ENCODE data around the gene CLCN5.

DNA sequence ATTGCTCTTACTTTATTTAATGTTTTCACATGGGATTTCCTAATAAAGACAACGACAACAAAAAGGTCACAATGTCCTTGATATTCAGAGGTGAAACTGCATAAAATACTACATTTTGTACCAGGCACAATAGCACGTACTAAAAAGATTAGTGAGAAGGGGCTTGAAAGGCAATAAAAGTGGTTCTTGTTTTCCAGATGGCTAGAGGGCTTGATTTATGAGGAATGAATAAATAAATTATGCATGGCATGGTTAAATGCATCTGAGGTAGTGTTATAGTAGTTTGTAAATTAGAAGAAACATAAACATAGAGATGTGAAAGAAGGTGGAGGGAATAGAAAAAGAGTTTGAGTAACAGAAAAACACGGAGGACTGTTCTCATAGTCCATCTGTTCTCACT is 123.4 kb downstream of the CLCN5 start:
- no peak for TF ChIP-seq TAF1 (IDR thresholded peaks at IDR 0.05; ENCODE audit: borderline replicate concordance, insufficient read depth, low read length)
- no peak for TF ChIP-seq POLR2AphosphoS5 (IDR thresholded peaks at IDR 0.05; ENCODE audit: low read depth, low read length)
- TF ChIP-seq, protein P1, sequence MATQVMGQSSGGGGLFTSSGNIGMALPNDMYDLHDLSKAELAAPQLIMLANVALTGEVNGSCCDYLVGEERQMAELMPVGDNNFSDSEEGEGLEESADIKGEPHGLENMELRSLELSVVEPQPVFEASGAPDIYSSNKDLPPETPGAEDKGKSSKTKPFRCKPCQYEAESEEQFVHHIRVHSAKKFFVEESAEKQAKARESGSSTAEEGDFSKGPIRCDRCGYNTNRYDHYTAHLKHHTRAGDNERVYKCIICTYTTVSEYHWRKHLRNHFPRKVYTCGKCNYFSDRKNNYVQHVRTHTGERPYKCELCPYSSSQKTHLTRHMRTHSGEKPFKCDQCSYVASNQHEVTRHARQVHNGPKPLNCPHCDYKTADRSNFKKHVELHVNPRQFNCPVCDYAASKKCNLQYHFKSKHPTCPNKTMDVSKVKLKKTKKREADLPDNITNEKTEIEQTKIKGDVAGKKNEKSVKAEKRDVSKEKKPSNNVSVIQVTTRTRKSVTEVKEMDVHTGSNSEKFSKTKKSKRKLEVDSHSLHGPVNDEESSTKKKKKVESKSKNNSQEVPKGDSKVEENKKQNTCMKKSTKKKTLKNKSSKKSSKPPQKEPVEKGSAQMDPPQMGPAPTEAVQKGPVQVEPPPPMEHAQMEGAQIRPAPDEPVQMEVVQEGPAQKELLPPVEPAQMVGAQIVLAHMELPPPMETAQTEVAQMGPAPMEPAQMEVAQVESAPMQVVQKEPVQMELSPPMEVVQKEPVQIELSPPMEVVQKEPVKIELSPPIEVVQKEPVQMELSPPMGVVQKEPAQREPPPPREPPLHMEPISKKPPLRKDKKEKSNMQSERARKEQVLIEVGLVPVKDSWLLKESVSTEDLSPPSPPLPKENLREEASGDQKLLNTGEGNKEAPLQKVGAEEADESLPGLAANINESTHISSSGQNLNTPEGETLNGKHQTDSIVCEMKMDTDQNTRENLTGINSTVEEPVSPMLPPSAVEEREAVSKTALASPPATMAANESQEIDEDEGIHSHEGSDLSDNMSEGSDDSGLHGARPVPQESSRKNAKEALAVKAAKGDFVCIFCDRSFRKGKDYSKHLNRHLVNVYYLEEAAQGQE (IDR thresholded peaks at IDR 0.05; ENCODE audit: insufficient read depth in 1 of 2, low read depth in 2 of 2, low read length in 2 of 2), result no peak
- no peak for TF ChIP-seq FOXP2 (optimal IDR thresholded peaks at IDR 0.05; ENCODE audit: borderline replicate concordance, extremely low read depth, extremely low read length, insufficient read depth)
- TF ChIP-seq SIN3A (IDR thresholded peaks at IDR 0.05; ENCODE audit: borderline replicate concordance, insufficient read depth, low read length), result no peak
